ENCODE measurements around the gene CPNE4. TPM values are rescaled to one million over a fixed set of nuclear protein-coding genes. Genes with fewer than 3 reads are reported as not detected.

The CPNE4 gene
- total RNA-seq, 1 experiment from 2014 or later: 1.9 TPM

DNA sequence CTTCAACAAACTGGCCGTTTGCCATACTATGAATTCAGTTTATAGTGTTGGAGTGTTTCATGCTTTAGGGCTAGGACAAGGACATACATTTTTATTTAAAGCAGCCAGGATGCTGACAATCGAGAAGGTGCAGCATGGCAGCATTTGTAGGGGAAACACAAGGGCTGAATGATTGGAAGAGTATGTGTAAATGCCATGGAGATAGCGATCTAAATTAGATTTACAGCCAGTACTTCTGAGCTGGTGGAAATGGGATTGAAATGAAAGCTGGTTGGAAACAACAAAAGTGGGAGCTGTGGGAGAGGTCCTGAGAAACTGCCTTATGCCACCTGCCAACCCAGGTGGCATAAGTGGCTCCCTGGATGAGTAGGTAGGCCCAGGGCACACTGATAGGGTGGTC is 322.2 kb downstream of the CPNE4 start:
- H3K27ac Mint-ChIP-seq: no peak overlapping the region; a peak in 1 of 7 replicates
- H3K4me2 ChIP-seq (ENCODE audit: insufficient read depth, insufficient read length, low read length): no peak overlapping the region
- H3K36me3 Mint-ChIP-seq (ENCODE audit: insufficient read depth in 1 of 3, low read depth in 3 of 3): no peaks in the 10 kb centered on the region
- no peak overlapping the region for H2BK5ac ChIP-seq (ENCODE audit: insufficient read length, low read length)
- no peaks in the 10 kb centered on the region for H3K23me2 ChIP-seq (ENCODE audit: insufficient read length, low read depth, low read length, poor library complexity, severe bottlenecking)
- no peaks in the 10 kb centered on the region for H3K79me2 ChIP-seq (ENCODE audit: insufficient read depth, low read length)
- H3K27me3 Mint-ChIP-seq (ENCODE audit: low read depth): no peaks in the 10 kb centered on the region; the same call in 1 of the 2 replicates
- no peak overlapping the region for H2BK12ac ChIP-seq (ENCODE audit: insufficient read length, low read depth, low read length)
- H3K27ac ChIP-seq (ENCODE audit: insufficient read length, low read depth, low read length): no peak overlapping the region
- H3K79me1 ChIP-seq (ENCODE audit: insufficient read depth, low read depth, low read length, poor library complexity, severe bottlenecking): no peaks in the 10 kb centered on the region
- H3K14ac ChIP-seq (ENCODE audit: insufficient read depth, low read length): no peak overlapping the region
- no peaks in the 10 kb centered on the region for H3K27me3 ChIP-seq (ENCODE audit: insufficient read depth, low read length)
- no peak overlapping the region for H4K5ac ChIP-seq (ENCODE audit: insufficient read length, low read depth, low read length)
- H2BK20ac ChIP-seq (ENCODE audit: low read depth, low read length, poor library complexity, severe bottlenecking): no peak overlapping the region
- no peak overlapping the region for H2BK15ac ChIP-seq (ENCODE audit: low read depth, low read length)
- TF ChIP-seq CTCF (conservative IDR thresholded peaks at IDR 0.05): no peak
- no peaks in the 10 kb centered on the region for H4K20me1 ChIP-seq (ENCODE audit: control insufficient read depth, insufficient read depth, insufficient read length)
- peaks cover 3% of the 10 kb centered on the region; the same call in 1 of the 2 replicates for H3K4me1 ChIP-seq (ENCODE audit: insufficient read depth, low read length)
- H3K18ac ChIP-seq (ENCODE audit: insufficient read length, low read depth, low read length): no peak overlapping the region
- no peaks in the 10 kb centered on the region for H3K9me3 ChIP-seq (ENCODE audit: control insufficient read depth, low read depth, low read length)
- H4K8ac ChIP-seq (replicated peaks; ENCODE audit: insufficient read length, low read depth, low read length): no peak overlapping the region
- H3K56ac ChIP-seq (ENCODE audit: insufficient read length, low read depth, low read length): no peak overlapping the region
- peaks cover 0 to 2% of the 10 kb centered on the region in 2 experiments; a peak in 1 of 5 replicates for H3K9me3 Mint-ChIP-seq
- no peak overlapping the region for H2AFZ ChIP-seq (ENCODE audit: low read length)
- H3T11ph ChIP-seq (ENCODE audit: low read length): no peak overlapping the region
- H3K4ac ChIP-seq (ENCODE audit: low read depth, low read length): no peak overlapping the region
- H3K4me1 Mint-ChIP-seq: peaks cover 18% of the 10 kb centered on the region in 2 experiments
- H3K23ac ChIP-seq (ENCODE audit: insufficient read length, low read depth, low read length): no peak overlapping the region
- WGBS (ENCODE audit: extremely low coverage, insufficient read length, low lambda C conversion rate): no CpG with 5 or more reads among the region's 3 CpGs
- DNase-seq: no peak
- H4K91ac ChIP-seq (ENCODE audit: insufficient read length, low read depth, low read length): no peak overlapping the region
- no peak overlapping the region for H2AK5ac ChIP-seq (ENCODE audit: insufficient read length, low read length)
- H3K9ac ChIP-seq (ENCODE audit: extremely low read depth, insufficient read length, low read length): no peak overlapping the region
- no peak overlapping the region for H3K4me3 Mint-ChIP-seq
- H2BK120ac ChIP-seq (ENCODE audit: low read depth, low read length, poor library complexity, severe bottlenecking): no peak overlapping the region
